GM18498 (cell line): ENCODE results near the gene RUNDC3A.
"Not testable (repeated sequence)": the region's sequence is repeated elsewhere in the genome, so short reads cannot be mapped to it uniquely, and the experiment has no call there.

ENCODE experiments used
- ATAC-seq: cut with Tn5 transposase; IDR thresholded peaks from one replicate; pipeline ENCODE4 v1.9.1; 2021; ENCODE audit warnings: mild to moderate bottlenecking, moderate library complexity; ENCODE audit not compliant: unreplicated experiment

RUNDC3A gene

GRCh38 chr17:44343510-44344209, 35.3 kb downstream of the RUNDC3A start:
- no peak for ATAC-seq

- peak; percentile 57 for ATAC-seq
Measured at GRCh38 chr17:44344939-44345453, 36.6 kb downstream of the RUNDC3A start, which contains the start of gene GRN. TSS of gene GRN (plus strand) at chr17:44345302. CDS start at chr17:44349165, 3,863 bp downstream.

GRCh38 chr17:44345454-44346026, 37.1 kb downstream of the RUNDC3A start:
- ATAC-seq: peak; percentile 6

GRCh38 chr17:44346064-44346844, 37.9 kb downstream of the RUNDC3A start:
- ATAC-seq: no peak

- ATAC-seq: not testable (repeated sequence)
Measured at GRCh38 chr17:44347206-44348055, 39.0 kb downstream of the RUNDC3A start.

- peak; percentile 54 for ATAC-seq
Measured at GRCh38 chr17:44348234-44348987, 40.0 kb downstream of the RUNDC3A start.

GRCh38 chr17:44348988-44349364, 40.6 kb downstream of the RUNDC3A start:
- no peak for ATAC-seq

GRCh38 chr17:44349553-44350070, 41.2 kb downstream of the RUNDC3A start:
- ATAC-seq: no peak

- ATAC-seq: no peak
Measured at GRCh38 chr17:44350733-44351226, 42.4 kb downstream of the RUNDC3A start.

GRCh38 chr17:44351464-44351863, 43.1 kb downstream of the RUNDC3A start:
- ATAC-seq: no peak

GRCh38 chr17:44351961-44352827, 43.8 kb downstream of the RUNDC3A start:
- no peak for ATAC-seq

GRCh38 chr17:44352828-44353671, 44.6 kb downstream of the RUNDC3A start:
- ATAC-seq: no peak

GRCh38 chr17:44353672-44354331, 45.4 kb downstream of the RUNDC3A start:
- no peak for ATAC-seq

GRCh38 chr17:44354582-44355561, 46.5 kb downstream of the RUNDC3A start:
- no peak for ATAC-seq

GRCh38 chr17:44355642-44356099, 47.3 kb downstream of the RUNDC3A start:
- ATAC-seq: no peak

- ATAC-seq: no peak
Measured at GRCh38 chr17:44356241-44356640, 47.8 kb downstream of the RUNDC3A start.
